GM12878 (cell line): Measurements from ENCODE around the gene CLCNKB. TPM values are rescaled to one million over a fixed set of nuclear protein-coding genes. Genes with fewer than 3 reads are reported as not detected.

Experiments
- ASH2L ChIP-seq: fragments of 300-600, 200-600 bp; sonication (generic); IDR thresholded peaks from 2 replicates; pipeline ENCODE4 v1.6.1; 2017; ENCODE audit warnings: low read depth, mild to moderate bottlenecking, borderline replicate concordance
- CEBPB ChIP-seq, 2 experiments: fragments of 150-350 bp in 1 of 2; IDR thresholded peaks; 2 replicates each; pipeline ENCODE4 v1.6.1; 2012 to 2014; ENCODE audit warnings: low read depth in 2 of 2, low read length in 2 of 2, borderline replicate concordance in 1 of 2, inconsistent platforms in 1 of 2
- CHD1 ChIP-seq: IDR thresholded peaks from 2 replicates; pipeline ENCODE4 v1.6.1; 2012; ENCODE audit warnings: low read depth, low read length, improper control_type of control experiment
- EED ChIP-seq: sonication (generic); IDR thresholded peaks from 2 replicates; pipeline ENCODE4 v1.6.1; 2016; ENCODE audit warnings: antibody characterized with exemption, low read depth
- FOXK2 ChIP-seq: fragments of 450-650 bp; IDR thresholded peaks from 2 replicates; pipeline ENCODE4 v1.6.1; 2017; ENCODE audit warnings: mild to moderate bottlenecking, moderate library complexity
- HCFC1 ChIP-seq: fragments of 150-350 bp; IDR thresholded peaks from 2 replicates; pipeline ENCODE4 v1.6.1; 2014; ENCODE audit warnings: low read length
- HDAC6 ChIP-seq: fragments of 200-600 bp; sonication (generic); IDR thresholded peaks from one replicate; pipeline ENCODE4 v1.8.0; 2017; ENCODE audit warnings: antibody characterized with exemption; ENCODE audit not compliant: unreplicated experiment
- IKZF2 ChIP-seq, 2 experiments: fragments of 450-650 bp; IDR thresholded peaks; 2 replicates each; pipeline ENCODE4 v1.6.1; 2017; ENCODE audit warnings: mild to moderate bottlenecking in 2 of 2, moderate library complexity in 2 of 2
- IRF5 ChIP-seq: fragments of 450-650 bp; IDR thresholded peaks from 2 replicates; pipeline ENCODE4 v1.6.1; 2017; ENCODE audit warnings: borderline replicate concordance
- KLF5 ChIP-seq: fragments of 450-650 bp; IDR thresholded peaks from 2 replicates; pipeline ENCODE4 v1.6.1; 2014; ENCODE audit warnings: mild to moderate bottlenecking; ENCODE audit not compliant: partially characterized antibody
- LARP7 ChIP-seq: fragments of 450-650 bp; IDR thresholded peaks from 2 replicates; pipeline ENCODE4 v1.6.1; 2017; ENCODE audit warnings: mild to moderate bottlenecking
- MYC ChIP-seq: IDR thresholded peaks from 2 replicates; pipeline ENCODE4 v1.6.1; 2011; ENCODE audit warnings: mild to moderate bottlenecking, low read length, moderate library complexity, inconsistent platforms; ENCODE audit not compliant: insufficient read depth, insufficient replicate concordance, insufficient read length, severe bottlenecking
- NFIC ChIP-seq: IDR thresholded peaks from 2 replicates; pipeline ENCODE4 v1.6.1; 2012; ENCODE audit warnings: low read depth, mild to moderate bottlenecking, inconsistent platforms, low read length, moderate library complexity
- NR2F1 ChIP-seq: fragments of 450-650 bp; conservative IDR thresholded peaks from 2 replicates; pipeline ENCODE4 v1.6.1; 2017; ENCODE audit warnings: mild to moderate bottlenecking
- POLR2A ChIP-seq: IDR thresholded peaks from 2 replicates; pipeline ENCODE4 v1.6.1; 2011; ENCODE audit warnings: low read depth, mild to moderate bottlenecking, low read length
- POLR2AphosphoS2 ChIP-seq: IDR thresholded peaks from 2 replicates; pipeline ENCODE4 v1.6.1; 2011; ENCODE audit warnings: low read depth, mild to moderate bottlenecking, low read length, improper control_type of control experiment, moderate library complexity
- RUNX3 ChIP-seq: IDR thresholded peaks from 2 replicates; pipeline ENCODE4 v1.6.1; 2012; ENCODE audit warnings: low read length, inconsistent platforms
- SMARCA5 ChIP-seq: fragments of 450-650 bp; IDR thresholded peaks from 2 replicates; pipeline ENCODE4 v1.6.1; 2017; ENCODE audit warnings: mild to moderate bottlenecking
- SPI1 ChIP-seq: IDR thresholded peaks from 2 replicates; pipeline ENCODE4 v1.6.1; 2011; ENCODE audit warnings: low read depth, mild to moderate bottlenecking, low read length, moderate library complexity, borderline replicate concordance; ENCODE audit not compliant: insufficient read depth
- STAT1 ChIP-seq: fragments of 450-650 bp; conservative IDR thresholded peaks from 2 replicates; pipeline ENCODE4 v1.6.1; 2014; ENCODE audit warnings: antibody characterized with exemption, mild to moderate bottlenecking
- TBL1XR1 ChIP-seq: IDR thresholded peaks from 2 replicates; pipeline ENCODE4 v1.6.1; 2012; ENCODE audit warnings: low read depth, low read length, improper control_type of control experiment
- USF1 ChIP-seq: IDR thresholded peaks from 2 replicates; pipeline ENCODE4 v1.6.1; 2011; ENCODE audit warnings: borderline replicate concordance, low read depth, mild to moderate bottlenecking, moderate library complexity, mixed read lengths, low read length; ENCODE audit not compliant: insufficient read depth; ENCODE audit errors: extremely low read length
- ZNF217 ChIP-seq: fragments of 450-650 bp; IDR thresholded peaks from 2 replicates; pipeline ENCODE4 v1.6.1; 2017; ENCODE audit warnings: antibody characterized with exemption, mild to moderate bottlenecking
- ZNF24 ChIP-seq: fragments of 450-650 bp; IDR thresholded peaks from 2 replicates; pipeline ENCODE4 v1.6.1; 2017; ENCODE audit warnings: antibody characterized with exemption, mild to moderate bottlenecking
- ZNF274 ChIP-seq: IDR thresholded peaks from one replicate; pipeline ENCODE4 v1.8.0; 2011; ENCODE audit not compliant: insufficient read length, insufficient read depth
- ZNF592 ChIP-seq: fragments of 450-650 bp; IDR thresholded peaks from 2 replicates; pipeline ENCODE4 v1.6.1; 2017; ENCODE audit warnings: mild to moderate bottlenecking, moderate library complexity
- ZSCAN29 ChIP-seq: fragments of 450-650 bp; IDR thresholded peaks from 2 replicates; pipeline ENCODE4 v1.6.1; 2017; ENCODE audit warnings: mild to moderate bottlenecking, moderate library complexity
- polyA plus RNA-seq, 11 experiments: library from polyadenylated mRNA; depleted of rRNA in 4 of 11; unstranded in 6 of 11; stranded (reverse) in 5 of 11; fragments of >200 nt; fragmentation: Nextera tagmentation in 4 of 11; fragmentation: Illumina TruSeq in 1 of 11; extraction: Ambion mirVana in 4 of 11; extraction: Trizol in 1 of 11; gene quantifications; 1 replicate in 1 of 11; 2 replicates in 10 of 11; pipeline versions ENCODE4 v1.2.1 to v1.2.3, GENCODE V29; 2011 to 2016; ENCODE audit warnings: inconsistent platforms in 2 of 11, missing spikeins in 2 of 11, low read depth in 1 of 11
- total RNA-seq, 4 experiments: library from RNA; depleted of rRNA in 3 of 4; stranded (reverse); fragments of >200 nt in 3 of 4; fragmentation: Illumina TruSeq in 1 of 4; extraction: Trizol in 1 of 4; gene quantifications; 2 replicates each; pipeline versions ENCODE4 v1.2.1 to v1.2.3, GENCODE V29; 2013 to 2021

Gene CLCNKB
- total and polyA plus RNA-seq, 10 of the 15 experiments (the other 5 are each of a cell fraction or from before 2014, with no cell fraction given): 0.05 TPM; not detected in 9

GRCh38 chr1:16012590-16013219 lies 30.9 kb upstream of the CLCNKB start (continued):
- no peak for TF ChIP-seq ZNF274
- TF ChIP-seq NFIC: no peak
- 0 out of 2 replicates have a peak, but pooled peaks have one; percentile 58 for TF ChIP-seq EED
- TF ChIP-seq ZSCAN29: 0 out of 2 replicates have a peak, but pooled peaks have one; percentile 4
- 0 out of 4 replicates have a peak, but pooled peaks of 1 of the 2 experiments have one; percentile 9 for TF ChIP-seq IKZF2 (IDR thresholded peaks at IDR 0.05)
- no peak for TF ChIP-seq CEBPB (IDR thresholded peaks at IDR 0.05; ENCODE audit: borderline replicate concordance in 1 of 2, low read depth in 2 of 2, low read length in 2 of 2)
- TF ChIP-seq SMARCA5: peak; percentile 92
- TF ChIP-seq ZNF592: no peak
- TF ChIP-seq STAT1: no peak
- no peak for TF ChIP-seq HDAC6
- no peak for TF ChIP-seq HCFC1
- no peak for TF ChIP-seq MYC
- TF ChIP-seq IRF5: no peak
- no peak for TF ChIP-seq CHD1
- TF ChIP-seq KLF5: no peak
- TF ChIP-seq ZNF217: 0 out of 2 replicates have a peak, but pooled peaks have one; percentile 40
- peak; percentile 27; the same call in 1 of the 2 replicates for TF ChIP-seq POLR2A
- no peak for TF ChIP-seq LARP7
- no peak for TF ChIP-seq SPI1
- TF ChIP-seq FOXK2: no peak
- peak; percentile 63 for TF ChIP-seq NR2F1
- no peak for TF ChIP-seq USF1
- no peak for TF ChIP-seq TBL1XR1
- peak; percentile 7; the same call in 1 of the 2 replicates for TF ChIP-seq RUNX3
- TF ChIP-seq POLR2AphosphoS2: no peak
- no peak for TF ChIP-seq ZNF24
- TF ChIP-seq ASH2L: no peak
